Fibroblast of villous mesenchyme (primary cell): ENCODE data around the gene PTPRN. TPM values are rescaled to one million over a fixed set of nuclear protein-coding genes. Genes with fewer than 3 reads are reported as not detected.
"Not testable (repeated sequence)": the region's sequence is repeated elsewhere in the genome, so short reads cannot be mapped to it uniquely, and the experiment has no call there.

ENCODE experiments used
- DNase-seq: peaks from one replicate; pipeline ENCODE4 v3.0.0-alpha.2; 2010; ENCODE audit warnings: low read depth
- H3K4me3 ChIP-seq: 2 replicates; pipeline ENCODE4 v1.5.1; 2011; ENCODE audit warnings: low read depth, mild to moderate bottlenecking, low read length
- total RNA-seq: library from RNA; depleted of rRNA; stranded (reverse); fragments of >200 nt; gene quantifications from 2 replicates; pipeline ENCODE4 v1.2.3, GENCODE V29; 2012
- TF ChIP-seq, protein P1 (sequence below): IDR thresholded peaks from 2 replicates; pipeline ENCODE4 v1.5.1; 2012; ENCODE audit warnings: low read depth, mild to moderate bottlenecking, low read length; ENCODE audit not compliant: insufficient read depth

Gene PTPRN
- total RNA-seq, 1 donor = 0.86 TPM

GRCh38 chr2:219331560-219332213, 22.5 kb upstream of the PTPRN start:
- TF ChIP-seq, protein P1, sequence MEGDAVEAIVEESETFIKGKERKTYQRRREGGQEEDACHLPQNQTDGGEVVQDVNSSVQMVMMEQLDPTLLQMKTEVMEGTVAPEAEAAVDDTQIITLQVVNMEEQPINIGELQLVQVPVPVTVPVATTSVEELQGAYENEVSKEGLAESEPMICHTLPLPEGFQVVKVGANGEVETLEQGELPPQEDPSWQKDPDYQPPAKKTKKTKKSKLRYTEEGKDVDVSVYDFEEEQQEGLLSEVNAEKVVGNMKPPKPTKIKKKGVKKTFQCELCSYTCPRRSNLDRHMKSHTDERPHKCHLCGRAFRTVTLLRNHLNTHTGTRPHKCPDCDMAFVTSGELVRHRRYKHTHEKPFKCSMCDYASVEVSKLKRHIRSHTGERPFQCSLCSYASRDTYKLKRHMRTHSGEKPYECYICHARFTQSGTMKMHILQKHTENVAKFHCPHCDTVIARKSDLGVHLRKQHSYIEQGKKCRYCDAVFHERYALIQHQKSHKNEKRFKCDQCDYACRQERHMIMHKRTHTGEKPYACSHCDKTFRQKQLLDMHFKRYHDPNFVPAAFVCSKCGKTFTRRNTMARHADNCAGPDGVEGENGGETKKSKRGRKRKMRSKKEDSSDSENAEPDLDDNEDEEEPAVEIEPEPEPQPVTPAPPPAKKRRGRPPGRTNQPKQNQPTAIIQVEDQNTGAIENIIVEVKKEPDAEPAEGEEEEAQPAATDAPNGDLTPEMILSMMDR = no peak
- peak; percentile 34 for DNase-seq
- H3K4me3 ChIP-seq = no peak overlapping the region

DNA sequence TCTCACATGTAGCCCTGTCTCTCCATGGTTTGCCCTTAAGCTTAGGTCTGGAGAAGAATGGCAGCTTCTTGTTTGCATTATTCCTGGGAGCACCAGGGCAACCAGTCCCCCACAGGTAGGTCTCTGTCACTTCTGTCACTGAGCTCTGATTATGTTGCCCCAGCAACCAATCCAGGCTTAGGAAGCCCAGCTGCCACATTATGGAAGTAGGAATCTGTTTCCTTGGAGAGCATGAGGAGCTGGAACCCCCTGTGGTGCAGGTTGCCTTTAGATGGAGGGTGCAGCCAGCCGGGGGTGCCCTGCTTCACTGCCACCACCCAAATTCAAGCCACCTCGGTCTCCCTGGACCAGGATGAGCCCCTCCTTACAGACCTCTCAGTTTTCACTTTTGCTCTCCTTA, 18.5 kb upstream of the PTPRN start:
- no peak for DNase-seq
- TF ChIP-seq, protein P1 = no peak
- no peak overlapping the region for H3K4me3 ChIP-seq

DNA sequence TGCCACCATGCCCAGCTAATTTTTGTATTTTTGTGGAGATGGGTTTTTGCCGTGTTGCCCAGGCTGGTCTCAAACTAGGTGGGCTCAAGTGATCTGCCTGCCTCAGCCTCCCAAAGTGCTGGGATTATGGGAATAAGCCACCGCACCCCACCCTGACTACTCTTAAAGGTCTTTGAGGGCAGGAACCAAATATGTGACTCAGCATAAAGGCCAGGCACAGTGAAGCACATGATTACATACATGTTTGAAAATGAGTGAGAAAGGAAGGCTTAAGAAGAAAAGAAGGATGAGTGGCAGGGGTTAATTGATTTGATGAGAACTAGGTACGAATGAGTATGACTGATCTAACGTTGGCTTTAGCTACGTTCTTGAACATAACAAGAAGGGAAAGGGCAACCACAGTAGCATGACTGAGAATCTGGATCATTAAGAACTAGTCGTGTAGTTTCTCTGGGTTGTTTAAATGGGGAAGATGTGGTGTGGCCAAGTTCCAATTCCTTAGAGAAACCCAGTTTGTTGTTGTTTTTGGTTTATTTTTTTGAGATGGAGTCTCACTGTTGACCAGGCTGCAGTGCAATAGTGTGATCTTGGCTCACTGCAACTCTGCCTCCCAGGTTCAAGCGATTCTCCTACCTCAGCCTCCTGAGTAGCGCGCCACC, 16.6 kb upstream of the PTPRN start:
- H3K4me3 ChIP-seq = no peak overlapping the region
- no peak for DNase-seq
- TF ChIP-seq, protein P1 = no peak

GRCh38 chr2:219325136-219325535, 15.9 kb upstream of the PTPRN start:
- TF ChIP-seq, protein P1 = no peak
- no peak overlapping the region for H3K4me3 ChIP-seq
- no peak for DNase-seq

DNA sequence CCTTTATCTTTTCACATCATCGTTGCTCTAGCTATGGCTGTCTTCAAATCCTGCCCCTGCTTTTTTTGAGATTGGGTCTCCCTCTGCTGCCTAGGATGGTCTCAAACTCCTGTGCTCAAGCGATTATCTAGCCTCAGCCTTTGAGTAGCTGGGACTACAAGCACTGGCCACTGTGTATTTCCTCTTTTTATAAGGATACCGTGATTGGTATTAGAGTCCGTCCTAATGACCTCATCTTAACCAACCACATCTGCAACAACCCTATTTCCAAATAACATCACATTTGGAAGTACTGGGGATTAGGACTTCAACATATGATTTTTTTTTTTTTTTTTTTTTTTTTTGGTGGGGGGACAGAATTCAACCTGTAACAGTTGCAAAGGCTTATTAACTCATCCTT, 14.2 kb upstream of the PTPRN start:
- no peak overlapping the region for H3K4me3 ChIP-seq
- DNase-seq = no peak
- TF ChIP-seq, protein P1 = no peak

DNA sequence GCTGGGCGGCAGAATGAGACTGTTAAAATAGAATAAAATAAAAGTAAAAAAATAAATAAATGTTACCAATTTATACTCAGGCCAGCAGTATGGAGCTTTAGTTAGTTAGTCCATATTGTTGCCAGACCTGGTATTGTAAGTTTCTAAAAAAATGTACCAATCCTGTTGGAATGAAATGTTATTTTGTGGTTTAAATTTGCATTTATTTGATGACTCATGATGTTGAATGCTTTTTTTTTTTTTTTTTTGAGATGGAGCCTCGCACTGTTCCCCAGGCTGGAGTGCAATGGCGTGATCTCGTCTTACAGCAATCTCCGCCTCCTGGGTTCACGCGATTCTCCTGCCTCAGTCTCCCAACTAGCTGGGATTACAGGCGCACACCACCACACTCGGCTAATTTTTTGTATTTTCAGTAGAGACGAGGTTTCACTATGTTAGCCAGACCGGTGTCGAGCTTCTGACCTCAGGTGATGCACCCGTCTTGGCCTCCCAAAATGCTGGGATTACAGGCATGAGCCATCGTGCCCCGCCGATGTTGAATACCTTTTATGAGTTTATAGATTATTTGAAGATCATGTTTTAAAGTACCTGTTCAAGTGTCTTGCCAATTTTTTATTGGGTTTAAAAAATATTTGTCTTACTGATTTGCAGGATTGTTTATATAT, 5.7 kb upstream of the PTPRN start:
- TF ChIP-seq, protein P1 = no peak
- no peak for DNase-seq
- H3K4me3 ChIP-seq = no peak overlapping the region

- not testable (repeated sequence) for H3K4me3 ChIP-seq, DNase-seq
Observed at GRCh38 chr2:219312683-219313263, 3.6 kb upstream of the PTPRN start.
